Muscle of leg (tissue), 11 donors: ENCODE data around the gene IRF6. TPM values are rescaled to one million over a fixed set of nuclear protein-coding genes. Genes with fewer than 3 reads are reported as not detected.

Experiments used
- DNase-seq: peaks from one replicate; pipeline ENCODE4 v3.0.0; 2013
- H3K27ac ChIP-seq: one replicate; pipeline ENCODE4 v1.5.1; 2013; ENCODE audit warnings: mild to moderate bottlenecking, low read length, control low read depth
- H3K27me3 ChIP-seq: one replicate; pipeline ENCODE4 v1.6.1; 2013; ENCODE audit warnings: low read length; ENCODE audit not compliant: control insufficient read depth, insufficient read depth
- H3K36me3 ChIP-seq: one replicate; pipeline ENCODE4 v1.6.1; 2013; ENCODE audit warnings: low read length; ENCODE audit not compliant: control insufficient read depth, insufficient read depth
- H3K4me1 ChIP-seq: one replicate; pipeline ENCODE4 v1.6.1; 2013; ENCODE audit warnings: low read length; ENCODE audit not compliant: control insufficient read depth, insufficient read depth
- H3K4me3 ChIP-seq: one replicate; pipeline ENCODE4 v1.5.1; 2013; ENCODE audit warnings: low read length, control low read depth
- H3K9me3 ChIP-seq: replicated peaks from 2 replicates; pipeline ENCODE4 v1.6.1; 2013; ENCODE audit warnings: low read depth, low read length; ENCODE audit not compliant: control insufficient read depth
- WGBS: methylation state at CpG from one replicate; pipeline ENCODE4 v1.1.5; 2013; ENCODE audit warnings: missing lambda C conversion rate; ENCODE audit not compliant: insufficient coverage; 5-methylcytosine and 5-hydroxymethylcytosine counted together
- polyA plus RNA-seq, 8 donors: library from polyadenylated mRNA; unstranded; fragments of 120-200 nt; gene quantifications; one replicate each; pipeline versions ENCODE4 v1.2.1 to v1.2.3, GENCODE V29; 2013; ENCODE audit warnings: inconsistent platforms in 1 of 8, low replicate concordance in 1 of 8; ENCODE audit not compliant: insufficient read length in 8 of 8, insufficient read depth in 1 of 8
- total RNA-seq: library from RNA; stranded (reverse); fragments of 120-200 nt; gene quantifications from one replicate; pipeline ENCODE4 v1.2.4, GENCODE V29; 2013

The IRF6 gene
- total and polyA plus RNA-seq, 9 donors = 0.20 to 6.1 (median 0.66) TPM

DNA sequence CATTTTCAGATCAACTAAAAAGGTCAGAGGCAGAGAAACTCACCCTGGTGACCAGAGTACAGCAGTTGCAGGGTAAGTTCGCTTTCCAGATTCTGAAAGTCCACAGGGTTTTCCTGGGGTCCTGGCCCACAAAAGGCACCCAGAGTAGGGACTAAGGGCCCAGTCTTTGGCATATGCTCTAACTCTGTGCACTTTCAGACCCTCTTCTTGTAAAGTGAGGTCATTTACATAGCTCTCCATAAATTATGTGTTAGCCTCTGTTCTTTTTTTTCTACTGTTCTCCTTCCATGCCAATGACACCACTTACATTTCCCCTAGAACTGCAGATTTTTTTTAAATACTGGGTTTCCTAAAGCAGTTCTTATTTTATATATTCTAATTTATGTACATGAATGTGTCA, 27.8 kb downstream of the IRF6 start:
- peaks cover 6% of the 10 kb centered on the region for H3K4me1 ChIP-seq
- DNase-seq = no peak
- H3K36me3 ChIP-seq = no peaks in the 10 kb centered on the region
- no peaks in the 10 kb centered on the region for H3K9me3 ChIP-seq
- 89% methylated on average over 1 of the region's 1 CpG for WGBS
- H3K4me3 ChIP-seq = no peak overlapping the region
- no peak overlapping the region for H3K27ac ChIP-seq
- no peaks in the 10 kb centered on the region for H3K27me3 ChIP-seq

DNA sequence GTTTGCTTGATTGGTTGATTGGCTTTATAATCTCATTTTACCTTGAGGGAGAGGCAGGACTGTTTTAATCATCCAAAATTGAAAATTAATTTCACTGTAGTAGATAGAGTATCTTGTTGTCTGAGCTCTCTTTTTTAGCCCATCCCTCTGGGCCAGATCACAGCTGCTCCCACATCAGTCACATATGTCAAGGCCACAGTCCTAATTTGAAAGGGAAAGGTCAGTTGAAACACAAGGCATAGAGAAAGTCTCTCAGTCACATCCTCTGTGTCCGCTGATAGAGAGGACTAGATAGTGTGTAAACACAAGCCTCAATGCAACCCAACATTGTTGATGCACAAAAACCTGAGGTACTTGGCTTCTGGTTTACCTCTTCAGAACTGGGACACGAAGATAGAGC, 28.4 kb downstream of the IRF6 start:
- no peak overlapping the region for H3K4me3 ChIP-seq
- no peaks in the 10 kb centered on the region for H3K9me3 ChIP-seq
- no peak for DNase-seq
- H3K27ac ChIP-seq = no peak overlapping the region
- no peaks in the 10 kb centered on the region for H3K27me3 ChIP-seq
- no peaks in the 10 kb centered on the region for H3K36me3 ChIP-seq
- WGBS = no CpG with 5 or more reads among the region's 2 CpGs
- peaks cover under 1% of the 10 kb centered on the region for H3K4me1 ChIP-seq

DNA sequence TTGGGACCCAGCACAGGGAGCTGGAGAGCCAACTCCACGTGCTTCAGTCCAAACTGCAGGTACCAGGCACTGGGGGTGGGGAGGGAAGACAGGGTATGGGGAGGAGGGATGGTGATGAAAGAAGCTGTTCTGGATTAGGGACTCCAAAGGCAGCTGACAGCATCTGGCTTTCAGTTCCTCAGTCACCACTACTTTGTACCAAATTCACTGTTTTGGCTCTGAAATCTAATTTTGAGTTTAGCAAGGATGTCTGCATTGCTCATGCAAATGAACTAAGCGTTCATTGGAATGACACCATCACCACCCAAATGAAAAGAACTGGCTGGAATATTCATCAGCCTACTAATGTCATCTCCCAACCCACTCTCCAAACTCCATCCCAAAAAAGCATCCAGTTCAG, 30.3 kb downstream of the IRF6 start:
- Histone ChIP-seq H3K9me3 (no peaks in the 10 kb centered on the region), H3K4me3 (no peak overlapping the region), H3K4me1 (no peaks in the 10 kb centered on the region), H3K27ac (no peak overlapping the region), H3K36me3 (no peaks in the 10 kb centered on the region), H3K27me3 (no peaks in the 10 kb centered on the region)
- DNase-seq = no peak
- WGBS = 20% methylated on average over 1 of the region's 2 CpGs

DNA sequence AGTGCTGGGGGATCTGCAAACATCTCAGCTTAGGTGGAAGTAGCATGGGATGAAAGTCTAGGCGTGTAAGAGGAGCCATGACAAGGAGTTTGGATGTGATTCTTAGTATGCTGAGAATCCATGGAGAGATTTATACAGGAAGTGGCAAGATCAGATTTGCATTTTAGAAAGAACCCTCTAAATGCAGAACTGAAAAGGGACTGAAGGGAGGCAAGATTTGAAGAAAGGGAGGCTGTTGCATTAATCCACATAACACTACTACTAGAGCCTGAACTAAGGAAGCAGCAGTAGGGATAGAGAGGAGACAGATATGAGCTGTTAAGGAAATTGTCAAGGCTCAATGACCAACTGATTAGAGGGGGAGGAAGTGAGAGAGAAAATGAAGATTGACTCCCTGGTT, 31.4 kb downstream of the IRF6 start:
- Histone ChIP-seq H3K4me1 (peaks cover 6% of the 10 kb centered on the region), H3K27me3 (no peaks in the 10 kb centered on the region), H3K27ac (no peak overlapping the region), H3K9me3 (no peaks in the 10 kb centered on the region), H3K36me3 (no peaks in the 10 kb centered on the region), H3K4me3 (no peak overlapping the region)
- DNase-seq = no peak
- 92% methylated on average over 1 of the region's 1 CpG for WGBS

DNA sequence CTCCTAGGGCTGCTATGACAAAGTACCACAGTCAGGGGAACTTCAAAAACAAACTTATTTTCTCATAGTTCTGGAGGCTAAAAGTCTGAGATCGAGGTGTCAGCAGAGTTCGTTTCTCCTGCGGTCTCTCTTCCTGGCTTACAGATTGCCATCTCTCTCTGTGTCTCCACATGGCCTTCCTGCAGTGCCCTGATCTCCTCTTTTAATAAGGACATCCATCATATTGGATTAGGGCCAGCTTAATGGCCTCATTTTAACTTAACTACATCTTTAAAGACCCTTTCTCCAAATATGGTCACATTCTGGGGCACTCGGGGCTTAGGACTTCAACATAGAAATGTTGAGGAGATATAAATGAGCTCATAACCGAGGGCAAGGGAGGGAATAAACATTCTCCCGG, 33.8 kb downstream of the IRF6 start:
- no peak overlapping the region for H3K4me3 ChIP-seq
- H3K27me3 ChIP-seq = no peaks in the 10 kb centered on the region
- no peak overlapping the region for H3K27ac ChIP-seq
- no peak for DNase-seq
- no peaks in the 10 kb centered on the region for H3K36me3 ChIP-seq
- 38% methylated on average over 5 of the region's 6 CpGs for WGBS
- H3K9me3 ChIP-seq = no peaks in the 10 kb centered on the region
- H3K4me1 ChIP-seq = peaks cover 13% of the 10 kb centered on the region

DNA sequence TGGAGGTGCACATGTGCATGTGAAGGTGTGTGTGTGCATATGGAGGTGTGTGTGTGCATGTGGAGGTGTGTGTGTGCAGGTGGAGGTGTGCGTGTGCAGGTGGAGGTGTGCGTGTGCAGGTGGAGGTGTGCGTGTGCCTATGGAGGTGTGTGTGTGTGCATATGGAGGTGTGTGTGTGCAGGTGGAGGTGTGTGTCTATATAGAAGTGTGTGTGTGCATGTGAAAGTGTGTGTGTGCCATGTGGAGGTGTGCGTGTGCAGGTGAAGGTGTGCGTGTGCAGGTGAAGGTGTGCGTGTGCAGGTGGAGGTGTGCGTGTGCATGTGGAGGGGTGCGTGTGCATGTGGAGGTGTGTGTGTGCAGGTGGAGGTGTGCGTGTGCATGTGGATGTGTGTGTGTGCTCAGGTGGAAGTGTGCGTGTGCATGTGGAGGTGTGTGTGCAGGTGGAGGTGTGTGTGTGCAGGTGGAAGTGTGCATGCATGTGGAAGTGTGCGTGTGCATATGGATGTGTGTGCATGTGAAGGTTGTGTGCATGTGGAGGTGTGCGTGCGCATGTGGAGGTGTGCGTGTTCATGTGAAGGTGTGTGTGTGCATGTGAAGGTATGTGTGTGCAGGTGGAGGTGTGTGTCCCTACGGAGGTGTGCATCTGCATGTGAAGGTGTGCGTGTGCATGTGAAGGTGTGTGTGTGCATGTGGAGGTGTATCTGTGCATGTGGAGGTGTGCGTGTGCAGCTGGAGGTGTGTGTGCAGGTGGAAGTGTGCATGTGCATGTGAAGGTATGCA, 35.1 kb downstream of the IRF6 start:
- H3K9me3 ChIP-seq = no peaks in the 10 kb centered on the region
- H3K27me3 ChIP-seq = no peaks in the 10 kb centered on the region
- peaks cover 13% of the 10 kb centered on the region for H3K4me1 ChIP-seq
- WGBS = 93% methylated on average over 13 of the region's 17 CpGs
- H3K4me3 ChIP-seq = no peak overlapping the region
- H3K27ac ChIP-seq = no peak overlapping the region
- DNase-seq = no peak
- no peaks in the 10 kb centered on the region for H3K36me3 ChIP-seq

DNA sequence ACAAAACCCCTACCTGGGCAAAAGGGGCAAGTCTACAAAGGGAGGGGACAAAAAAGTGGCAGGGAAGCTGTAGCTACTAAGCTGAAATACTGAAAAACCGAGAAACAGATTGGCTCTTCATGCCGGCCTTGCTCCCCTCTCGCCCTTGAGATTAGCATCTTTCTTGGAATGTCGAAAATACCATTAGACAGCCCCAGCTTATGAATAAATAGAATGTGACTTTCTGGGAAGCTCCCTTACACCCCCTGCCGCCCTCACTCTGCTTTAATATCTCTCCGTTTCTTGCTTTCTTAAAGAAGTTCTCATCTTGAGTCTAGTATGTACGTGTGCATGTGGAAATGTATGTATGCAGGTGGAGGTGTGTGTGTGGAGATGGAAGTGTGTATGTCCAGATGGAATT, 36.0 kb downstream of the IRF6 start:
- Histone ChIP-seq H3K27ac (peak overlapping the region; percentile 62), H3K4me3 (no peak overlapping the region), H3K9me3 (no peaks in the 10 kb centered on the region), H3K27me3 (no peaks in the 10 kb centered on the region), H3K4me1 (peaks cover 13% of the 10 kb centered on the region), H3K36me3 (no peaks in the 10 kb centered on the region)
- 50% methylated on average over 2 of the region's 7 CpGs for WGBS
- no peak for DNase-seq

DNA sequence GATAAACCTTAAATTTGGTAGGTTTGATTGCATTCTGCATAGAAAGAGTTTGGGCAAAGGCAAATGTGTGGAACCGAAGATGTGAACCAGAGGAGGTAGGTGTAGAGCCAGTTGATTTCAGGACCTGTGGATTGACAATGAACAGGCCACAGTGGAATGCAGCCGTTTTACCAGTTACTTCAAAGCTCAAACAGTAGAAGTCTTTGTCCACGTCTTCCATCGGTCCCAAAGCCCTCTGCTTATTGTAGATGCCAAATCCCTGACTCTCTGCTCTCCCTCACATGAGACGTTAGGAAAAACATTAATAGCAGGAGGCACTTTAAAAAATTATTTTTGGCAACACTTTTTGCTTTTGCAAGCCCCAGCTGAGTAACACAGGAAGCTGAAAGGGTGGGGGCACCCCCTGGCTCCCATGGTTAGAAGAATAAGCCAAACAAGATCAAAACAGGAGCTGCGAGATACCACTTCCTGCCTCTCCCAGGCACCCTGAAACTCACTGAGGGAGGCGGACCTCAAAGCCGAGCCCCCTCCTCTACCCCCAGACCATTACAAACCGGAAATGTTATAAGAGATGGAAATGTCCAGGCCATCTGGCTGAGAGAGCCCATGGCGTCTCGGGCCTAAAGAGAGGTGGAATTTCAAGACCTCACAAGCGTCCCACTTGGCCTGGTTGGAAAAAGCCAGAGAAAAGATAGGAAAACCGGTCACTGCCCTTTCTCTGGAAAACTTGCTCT, 36.6 kb downstream of the IRF6 start:
- DNase-seq = peak; percentile 72
- WGBS = 6% methylated on average over 6 of the region's 13 CpGs
- no peaks in the 10 kb centered on the region for H3K36me3 ChIP-seq
- H3K27ac ChIP-seq = peak overlapping the region; percentile 62
- H3K4me3 ChIP-seq = no peak overlapping the region
- H3K4me1 ChIP-seq = peaks cover 13% of the 10 kb centered on the region
- H3K9me3 ChIP-seq = no peaks in the 10 kb centered on the region
- no peaks in the 10 kb centered on the region for H3K27me3 ChIP-seq

DNA sequence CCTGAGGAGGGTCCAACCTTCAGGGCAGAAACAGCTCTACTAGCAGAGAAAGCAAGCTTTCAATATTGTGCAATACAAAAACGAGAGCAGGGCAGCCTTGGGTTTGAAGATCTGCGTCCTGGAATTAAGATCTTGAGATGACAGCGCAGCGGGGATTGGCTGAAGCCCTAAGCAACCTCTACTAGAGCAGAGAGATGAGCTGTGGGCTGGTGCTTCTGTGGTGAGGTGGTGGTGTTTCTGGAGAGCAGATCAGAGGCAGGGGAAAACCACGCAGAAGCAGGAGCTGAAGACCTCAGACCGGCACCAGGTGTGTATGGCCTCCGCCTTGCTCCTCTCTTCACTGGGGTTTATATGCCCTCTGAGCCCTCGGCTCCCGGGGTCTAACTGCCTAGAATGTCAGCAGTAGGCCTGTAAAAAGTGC, 37.6 kb downstream of the IRF6 start:
- DNase-seq = no peak
- Histone ChIP-seq H3K27ac (no peak overlapping the region), H3K27me3 (no peaks in the 10 kb centered on the region), H3K9me3 (no peaks in the 10 kb centered on the region), H3K36me3 (no peaks in the 10 kb centered on the region), H3K4me3 (no peak overlapping the region), H3K4me1 (peaks cover 13% of the 10 kb centered on the region)
- 76% methylated on average over 8 of the region's 9 CpGs for WGBS

DNA sequence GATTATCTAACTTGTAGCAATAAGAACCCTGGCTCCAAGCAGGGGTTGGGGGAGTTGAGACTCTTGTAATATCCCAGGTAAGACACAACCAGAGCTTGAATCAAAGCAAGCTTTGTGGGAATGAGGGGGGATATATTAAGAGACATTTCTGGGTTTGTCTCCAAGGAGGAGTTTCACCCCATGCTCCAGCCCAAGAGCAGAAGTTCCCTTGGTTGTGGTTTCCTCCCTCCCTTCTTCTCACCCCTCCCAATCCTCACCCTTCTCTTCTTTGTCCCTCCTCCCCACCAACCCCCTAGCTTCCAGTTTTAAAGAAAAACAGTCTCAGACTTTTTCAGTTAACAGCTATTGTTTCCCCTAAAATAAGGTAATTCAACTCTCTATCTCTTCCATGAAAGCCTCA, 38.2 kb downstream of the IRF6 start:
- H3K27ac ChIP-seq = no peak overlapping the region
- H3K4me3 ChIP-seq = no peak overlapping the region
- no peaks in the 10 kb centered on the region for H3K27me3 ChIP-seq
- peak; percentile 27 for DNase-seq
- H3K9me3 ChIP-seq = no peaks in the 10 kb centered on the region
- H3K4me1 ChIP-seq = peaks cover 13% of the 10 kb centered on the region
- no peaks in the 10 kb centered on the region for H3K36me3 ChIP-seq
